GM18511 (cell line): Measurements from ENCODE around the gene OR2AE1.
"Not testable (repeated sequence)": the region's sequence is repeated elsewhere in the genome, so short reads cannot be mapped to it uniquely, and the experiment has no call there.

ENCODE experiments used
- ATAC-seq: cut with Tn5 transposase; IDR thresholded peaks from one replicate; pipeline ENCODE4 v1.9.1; 2021; ENCODE audit warnings: mild to moderate bottlenecking, moderate library complexity; ENCODE audit not compliant: unreplicated experiment

OR2AE1 gene, protein sequence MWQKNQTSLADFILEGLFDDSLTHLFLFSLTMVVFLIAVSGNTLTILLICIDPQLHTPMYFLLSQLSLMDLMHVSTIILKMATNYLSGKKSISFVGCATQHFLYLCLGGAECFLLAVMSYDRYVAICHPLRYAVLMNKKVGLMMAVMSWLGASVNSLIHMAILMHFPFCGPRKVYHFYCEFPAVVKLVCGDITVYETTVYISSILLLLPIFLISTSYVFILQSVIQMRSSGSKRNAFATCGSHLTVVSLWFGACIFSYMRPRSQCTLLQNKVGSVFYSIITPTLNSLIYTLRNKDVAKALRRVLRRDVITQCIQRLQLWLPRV

DNA sequence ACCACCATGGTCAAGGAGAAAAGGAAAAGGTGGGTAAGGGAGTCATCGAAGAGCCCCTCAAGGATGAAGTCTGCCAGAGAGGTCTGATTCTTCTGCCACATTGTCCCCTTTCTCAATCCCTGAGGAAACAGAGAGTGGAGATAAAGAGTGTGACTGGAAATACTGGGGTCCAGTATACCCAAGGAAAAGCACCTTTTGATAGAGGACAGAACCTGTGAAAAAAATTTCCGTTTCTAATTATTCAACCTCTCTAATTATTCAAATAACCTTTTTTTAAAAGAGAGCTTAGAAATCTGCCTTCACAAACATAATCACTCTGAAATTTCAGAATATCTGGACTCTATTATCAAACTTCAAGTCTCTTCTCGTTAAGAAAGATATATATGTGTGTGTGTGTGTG lies at the start of gene OR2AE1:
Gene OR2AE1 (minus strand): TSS at position 101 of the 400 bp plus-strand sequence. CDS start 0 bp downstream, at position 101.
- ATAC-seq, result no peak

DNA sequence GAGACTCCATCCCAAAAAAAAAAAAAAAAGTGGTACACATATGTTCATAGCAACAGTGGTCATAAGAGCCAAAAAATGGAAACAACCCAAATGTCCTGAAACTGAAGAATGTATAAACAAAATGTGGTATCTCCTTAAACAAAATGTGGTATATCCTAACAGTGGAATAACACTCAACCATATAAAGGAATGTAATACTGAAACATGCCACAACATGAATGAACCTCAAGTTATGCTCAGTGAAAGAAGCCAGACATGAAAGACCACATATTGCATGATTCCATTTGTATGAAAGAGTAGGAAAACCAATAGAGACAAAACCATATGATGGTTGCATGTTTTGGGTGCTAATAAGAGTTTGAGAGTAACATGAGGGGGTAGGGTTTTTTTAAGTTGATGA lies 49.5 kb upstream of the OR2AE1 start:
- ATAC-seq, result no peak

DNA sequence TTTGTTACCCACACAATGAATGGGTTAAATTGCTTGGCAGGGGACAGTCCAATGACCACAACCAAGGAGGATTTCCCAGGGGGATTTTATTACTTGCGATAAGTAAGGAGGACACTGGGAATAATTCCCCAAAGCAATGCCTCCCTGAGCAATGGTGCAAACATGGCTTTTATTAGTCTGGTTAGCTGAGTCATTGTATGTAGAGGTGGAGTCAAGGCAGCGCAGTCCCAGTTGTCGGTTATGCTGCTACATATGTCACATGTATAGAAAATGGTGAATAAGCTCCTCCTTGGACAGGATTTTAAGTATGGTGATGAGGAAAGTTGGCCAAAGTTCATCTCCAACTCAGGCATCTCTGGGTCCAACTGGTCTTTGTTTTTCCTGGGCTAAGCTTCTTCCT lies 46.4 kb upstream of the OR2AE1 start:
- ATAC-seq, result no peak

DNA sequence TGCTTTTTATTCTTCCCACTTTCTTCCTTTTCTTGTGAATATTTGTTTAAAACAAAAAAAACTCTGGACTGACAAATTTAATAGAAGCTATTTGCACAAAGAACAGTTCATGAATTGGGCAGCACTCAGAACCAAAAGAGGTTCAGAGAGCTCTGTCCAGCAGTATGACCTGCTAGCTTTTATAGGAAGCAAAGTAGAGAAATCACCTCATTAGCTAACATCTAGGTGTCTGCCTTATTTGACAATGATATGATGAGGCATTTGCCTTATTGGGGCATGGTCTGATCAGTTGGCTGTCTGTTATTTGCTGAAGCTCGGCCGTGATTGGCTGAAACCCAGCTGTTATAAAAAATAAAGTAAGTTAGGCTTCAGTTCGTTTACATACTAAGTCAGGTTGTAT lies 43.3 kb upstream of the OR2AE1 start:
- no peak for ATAC-seq

DNA sequence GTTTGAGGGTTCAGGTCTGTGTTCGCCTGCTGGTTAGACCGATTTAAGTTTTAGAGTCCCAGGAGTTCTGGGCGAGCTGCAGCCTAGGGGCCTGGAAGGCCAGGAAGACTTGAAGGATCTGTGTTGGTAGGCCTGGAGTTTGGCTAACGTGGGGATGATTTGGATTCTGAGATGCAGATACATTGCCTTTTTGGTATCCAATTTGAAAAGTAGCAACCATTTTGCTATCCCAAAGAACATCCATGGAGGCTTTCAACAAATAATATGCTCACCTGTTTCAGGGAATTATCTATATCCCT lies 42.9 kb upstream of the OR2AE1 start:
- ATAC-seq, result no peak

DNA sequence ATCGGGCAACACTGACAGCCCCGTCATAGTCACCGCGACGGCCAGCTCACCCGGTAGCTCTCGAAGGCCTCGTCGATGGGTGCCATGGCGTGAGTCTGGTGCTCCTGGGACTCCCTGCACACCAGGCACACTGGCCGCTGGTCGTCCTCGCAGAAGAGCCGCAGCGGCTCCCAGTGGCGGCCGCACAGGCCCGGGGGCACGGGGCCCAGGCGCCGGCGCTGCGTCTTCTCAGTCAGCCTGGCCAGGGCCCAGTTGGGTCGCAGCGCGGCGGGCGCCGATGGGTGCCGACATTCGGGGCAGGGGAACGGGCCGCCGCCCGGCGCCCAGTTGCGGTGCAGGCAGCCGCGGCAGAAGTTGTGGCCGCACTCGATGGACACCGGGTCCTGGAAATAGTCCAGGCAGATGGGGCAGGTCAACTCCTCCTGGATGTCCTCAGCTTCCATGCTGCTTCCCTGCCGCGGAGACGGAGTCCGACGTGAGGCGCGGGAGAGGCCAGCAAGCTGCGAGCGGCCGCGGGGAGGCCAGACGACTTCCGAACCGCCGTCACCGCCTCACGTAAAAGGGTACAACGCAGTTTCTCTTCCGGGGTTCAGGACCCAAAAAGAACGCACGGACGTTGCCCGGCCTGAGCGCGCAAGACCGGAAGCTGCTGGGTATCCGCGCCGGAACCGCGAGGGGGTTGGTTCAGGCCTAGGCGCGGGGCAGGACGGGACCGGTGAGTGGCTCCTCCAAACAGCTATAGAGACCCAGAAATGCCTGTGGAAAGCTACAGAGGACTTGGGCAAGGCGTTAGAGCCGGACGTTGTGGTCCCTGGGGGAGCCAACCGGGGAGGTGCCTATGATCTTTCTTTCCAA lies 42.4 kb upstream of the OR2AE1 start, which contains the start of gene TRIM4:
Gene TRIM4 (minus strand): TSS at position 572 of the 855 bp plus-strand sequence. CDS start 129 bp downstream, at position 443.
- ATAC-seq, result peak; percentile 98

DNA sequence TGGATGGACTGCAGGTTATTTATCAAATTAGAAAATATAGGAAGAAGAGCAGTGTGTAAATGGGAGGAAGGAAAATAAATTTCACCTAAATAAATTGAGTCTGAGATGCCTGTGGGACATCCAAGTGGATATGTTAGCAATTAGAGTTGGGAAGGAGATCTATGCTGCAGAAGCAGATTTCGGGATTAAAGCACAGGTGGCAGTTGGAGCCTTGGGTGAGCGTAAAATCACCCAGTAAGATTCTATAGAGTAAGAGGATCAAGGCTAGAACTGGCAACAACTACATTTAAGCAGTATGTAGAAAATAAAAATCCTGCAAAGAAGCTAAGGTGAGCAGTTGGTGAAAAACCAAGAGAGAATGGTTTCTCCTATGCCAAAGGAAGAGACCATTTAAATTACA lies 34.1 kb upstream of the OR2AE1 start:
- no peak for ATAC-seq

DNA sequence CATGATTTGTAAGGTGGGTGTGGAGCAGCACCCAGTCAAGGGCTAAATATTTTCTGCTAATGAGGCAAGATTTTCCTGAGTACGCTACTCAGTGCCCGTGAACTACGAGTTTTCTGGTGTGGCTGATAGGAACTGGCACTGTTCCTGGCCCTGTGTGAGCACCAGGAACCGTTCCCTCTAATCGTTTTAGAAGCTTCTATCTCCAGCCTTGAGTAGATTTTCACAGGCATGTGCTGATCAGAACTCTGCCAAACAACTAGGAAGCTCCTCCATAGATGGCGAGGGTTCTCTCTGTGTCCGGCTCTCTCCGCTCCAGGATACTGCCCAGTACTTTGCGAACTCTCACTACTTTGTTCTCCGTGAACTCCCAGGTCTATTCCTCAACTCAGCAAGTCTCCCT lies 24.7 kb upstream of the OR2AE1 start:
- no peak for ATAC-seq

DNA sequence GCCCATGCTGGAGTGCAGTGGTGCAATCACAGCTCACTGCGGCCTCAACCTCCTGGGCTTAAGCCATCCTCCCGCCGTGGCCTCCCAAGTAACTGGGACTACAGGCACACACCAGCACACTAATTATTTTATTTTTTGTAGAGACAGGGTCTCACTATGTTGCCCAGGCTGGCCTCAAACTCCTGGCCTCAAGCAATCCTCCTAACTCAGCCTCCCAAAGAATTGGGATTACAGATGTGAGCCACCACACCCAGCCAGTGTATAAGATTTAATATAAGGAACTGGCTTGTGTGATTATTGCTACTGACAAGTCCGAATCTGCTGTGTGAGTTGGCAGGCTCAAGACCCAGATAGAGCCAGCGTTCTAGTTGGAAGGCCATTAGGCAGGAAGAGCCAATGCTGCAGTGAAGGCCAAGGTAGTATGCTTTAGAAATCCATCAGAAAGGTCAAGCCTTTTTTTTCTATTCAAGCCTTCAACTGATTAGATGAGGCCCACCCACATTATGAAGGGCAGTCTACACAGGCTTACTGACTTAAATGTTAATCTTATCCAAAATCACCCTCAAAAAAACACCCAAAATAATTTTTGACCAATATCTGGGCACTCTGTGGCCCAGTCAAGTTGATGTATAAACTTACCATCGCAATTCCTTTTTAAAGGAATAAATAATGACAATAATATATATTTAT lies 23.1 kb upstream of the OR2AE1 start:
- ATAC-seq, result no peak

DNA sequence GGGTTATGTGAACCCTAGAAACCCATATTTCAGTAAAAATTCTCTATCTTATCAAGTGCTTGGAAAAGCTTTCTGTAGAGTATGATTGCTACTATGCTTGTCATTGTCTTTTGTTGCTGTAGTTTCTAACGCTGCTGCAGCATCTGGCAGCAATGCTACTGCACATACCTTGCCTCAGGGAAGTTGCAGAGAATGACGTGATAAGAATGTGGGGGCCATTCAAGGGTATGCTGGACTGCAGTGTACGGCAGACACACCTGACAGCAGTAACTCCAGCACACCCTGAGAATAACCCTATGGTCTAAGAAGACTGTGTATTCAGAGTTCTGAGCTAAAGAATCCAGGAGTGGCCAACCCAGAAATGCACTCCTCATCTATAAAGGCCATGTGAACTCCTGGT lies 22.0 kb upstream of the OR2AE1 start:
- ATAC-seq, result no peak

DNA sequence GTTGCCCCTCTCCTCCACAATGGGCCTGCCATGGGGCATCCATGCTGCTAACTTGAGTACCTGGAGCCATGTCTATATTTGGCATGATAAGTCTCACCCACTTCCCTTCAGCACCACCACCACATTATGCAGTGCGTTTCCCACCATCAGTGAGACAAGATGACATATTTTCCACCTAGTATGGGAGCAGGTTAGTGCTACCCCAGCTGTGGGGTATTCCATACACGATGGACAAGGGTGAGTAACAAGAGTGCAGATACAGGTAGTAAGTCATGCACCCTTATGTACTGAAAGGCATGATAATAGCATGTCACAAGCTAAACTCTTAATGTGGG lies 21.2 kb upstream of the OR2AE1 start:
- no peak for ATAC-seq

DNA sequence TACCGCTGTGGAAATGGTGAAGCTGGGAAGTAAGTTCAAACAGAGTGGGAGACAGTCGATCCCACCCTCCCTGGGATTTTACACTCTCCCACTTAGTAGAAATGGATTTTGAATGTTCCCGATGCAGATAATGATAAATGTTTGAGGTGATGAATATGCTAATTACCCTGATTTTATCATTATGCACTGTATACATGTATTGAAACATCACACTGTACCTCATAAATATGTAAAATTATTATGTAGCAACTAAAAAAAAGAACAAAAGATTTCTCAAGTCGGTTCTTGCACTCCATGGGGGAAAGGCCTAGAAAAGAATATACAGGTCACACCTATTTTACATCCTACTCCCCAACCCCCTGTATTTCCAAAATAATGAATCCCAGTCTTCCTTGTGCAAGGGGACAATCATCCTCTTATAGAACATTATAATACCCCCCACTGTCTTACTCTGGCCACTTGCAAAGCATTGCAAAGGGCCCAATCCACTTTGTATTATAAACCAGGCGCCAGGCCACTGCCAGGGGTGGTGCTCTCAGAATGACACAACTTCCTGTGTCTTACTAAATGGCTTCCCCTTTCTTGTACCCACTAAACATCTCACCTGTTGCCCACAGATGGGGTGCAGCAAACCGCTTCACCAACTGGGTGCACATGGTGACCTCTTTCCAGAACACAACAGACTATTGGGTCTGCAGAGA lies 20.6 kb upstream of the OR2AE1 start:
- ATAC-seq, result no peak

DNA sequence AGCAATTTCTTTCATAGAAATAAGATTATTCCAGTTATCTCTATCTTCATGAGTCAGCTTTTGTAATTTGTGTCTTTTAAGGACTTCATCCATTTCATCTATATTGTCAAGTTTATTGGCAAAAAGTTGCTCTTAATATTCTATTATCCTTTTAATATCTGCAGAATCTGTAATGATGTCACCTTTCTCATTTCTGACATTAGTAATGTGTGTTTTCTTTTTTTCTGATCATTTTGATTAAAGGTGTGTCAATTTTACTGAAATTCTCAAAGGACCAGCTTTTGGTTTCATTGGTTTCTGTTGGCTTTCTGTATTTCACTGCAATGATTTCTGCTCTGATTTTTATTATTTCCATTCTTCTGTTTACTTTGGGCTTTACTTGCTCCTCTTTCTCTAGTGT lies 17.9 kb upstream of the OR2AE1 start:
- no peak for ATAC-seq

DNA sequence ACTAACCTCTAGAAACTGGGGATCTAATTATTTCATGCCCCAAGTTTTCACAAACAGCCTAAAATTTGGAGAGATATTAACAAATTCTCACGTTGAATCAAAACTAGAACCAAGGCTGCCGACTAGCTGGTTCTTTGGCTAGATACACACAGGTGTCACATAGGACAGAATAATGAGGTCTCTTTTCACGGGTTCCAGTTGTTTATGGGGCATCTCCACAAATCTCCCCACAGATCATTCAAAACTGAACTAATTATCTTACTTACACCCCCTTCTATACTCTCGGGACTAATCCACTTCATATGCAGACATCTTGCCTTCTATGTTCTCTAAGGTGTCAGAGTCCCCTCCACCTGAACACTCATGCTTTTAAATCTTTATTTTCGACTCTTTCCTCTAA lies 16.4 kb upstream of the OR2AE1 start:
- no peak for ATAC-seq

DNA sequence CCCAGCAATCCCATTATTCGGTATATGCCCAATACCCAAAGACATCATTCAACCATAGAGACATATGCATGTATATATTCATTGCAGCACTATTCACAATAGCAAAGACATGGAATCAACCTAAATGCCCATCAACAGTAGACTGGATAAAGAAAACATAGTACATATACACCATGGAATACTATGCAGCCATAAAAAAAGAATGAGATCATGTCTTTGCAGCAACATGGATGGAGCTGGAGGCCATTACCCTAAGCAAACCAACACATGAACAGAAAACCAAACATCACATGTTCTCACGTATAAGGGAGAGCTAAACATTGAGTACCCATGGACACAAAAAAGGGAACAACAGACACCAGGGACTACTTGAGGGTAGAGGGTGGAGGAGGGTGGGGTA lies 13.5 kb upstream of the OR2AE1 start:
- not testable (repeated sequence) for ATAC-seq

DNA sequence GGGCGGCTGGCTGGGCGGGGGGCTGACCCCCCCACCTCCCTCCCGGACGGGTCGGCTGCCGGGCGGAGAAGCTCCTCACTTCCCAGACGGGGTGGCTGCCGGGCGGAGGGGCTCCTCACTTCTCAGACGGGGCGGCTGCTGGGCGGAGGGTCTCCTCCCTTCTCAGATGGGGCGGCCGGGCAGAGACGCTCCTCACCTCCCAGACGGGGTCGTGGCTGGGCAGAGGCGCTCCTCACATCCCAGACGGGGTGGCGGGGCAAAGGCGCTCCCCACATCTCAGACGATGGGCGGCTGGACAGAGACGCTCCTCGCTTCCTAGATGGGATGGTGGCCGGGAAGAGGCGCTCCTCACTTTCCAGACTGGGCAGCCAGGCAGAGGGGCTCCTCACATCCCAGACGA lies 11.5 kb upstream of the OR2AE1 start:
- not testable (repeated sequence) for ATAC-seq

DNA sequence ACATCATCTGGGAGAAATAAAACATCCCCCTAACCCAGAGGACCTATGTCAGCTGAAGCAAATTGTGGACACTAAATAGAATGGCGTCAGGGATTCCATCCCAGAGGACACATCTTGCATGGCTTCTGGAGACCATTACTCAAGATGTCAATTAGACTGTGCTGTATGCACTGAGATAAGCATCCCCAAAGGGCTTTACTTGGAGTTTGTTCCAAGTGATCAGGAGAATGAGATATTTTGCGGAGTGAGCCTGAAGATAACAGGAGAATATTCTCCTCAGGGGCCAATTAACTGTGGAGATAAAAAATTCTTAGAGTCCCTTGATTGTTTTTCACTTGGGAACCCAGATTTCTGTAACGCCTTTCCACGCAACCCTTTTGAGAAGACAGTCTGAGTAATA lies 4.5 kb upstream of the OR2AE1 start:
- ATAC-seq, result no peak

DNA sequence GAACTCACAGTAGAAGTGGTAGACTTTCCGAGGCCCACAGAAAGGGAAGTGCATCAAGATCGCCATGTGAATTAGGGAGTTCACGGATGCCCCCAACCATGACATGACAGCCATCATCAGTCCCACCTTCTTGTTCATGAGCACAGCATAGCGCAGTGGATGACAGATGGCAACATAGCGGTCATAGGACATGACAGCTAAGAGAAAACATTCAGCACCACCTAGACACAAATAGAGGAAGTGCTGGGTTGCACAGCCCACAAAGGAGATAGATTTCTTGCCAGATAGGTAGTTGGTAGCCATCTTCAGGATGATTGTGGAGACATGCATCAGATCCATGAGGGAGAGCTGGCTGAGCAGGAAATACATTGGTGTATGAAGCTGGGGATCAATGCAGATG lies 342 bp downstream of the OR2AE1 start:
- ATAC-seq, result no peak

DNA sequence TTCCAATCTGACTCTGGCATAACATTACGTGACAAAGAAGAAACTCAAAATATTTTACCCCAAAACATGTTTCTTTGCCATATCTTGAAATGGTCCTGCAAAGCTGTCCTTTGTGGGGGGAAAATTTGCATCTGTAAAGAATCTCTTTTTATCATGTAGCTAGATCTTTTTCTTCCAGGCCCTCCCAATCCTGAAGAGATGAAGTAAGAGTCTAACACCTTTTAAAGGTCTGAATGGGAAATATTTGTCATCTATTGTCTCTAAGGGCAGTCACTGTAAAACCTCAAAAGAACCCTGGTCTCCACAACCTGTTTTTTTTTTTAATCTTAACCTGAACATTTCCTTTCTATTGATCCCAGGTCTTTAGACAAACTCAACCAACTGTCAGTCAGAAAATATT lies 8.6 kb downstream of the OR2AE1 start:
- ATAC-seq, result no peak

DNA sequence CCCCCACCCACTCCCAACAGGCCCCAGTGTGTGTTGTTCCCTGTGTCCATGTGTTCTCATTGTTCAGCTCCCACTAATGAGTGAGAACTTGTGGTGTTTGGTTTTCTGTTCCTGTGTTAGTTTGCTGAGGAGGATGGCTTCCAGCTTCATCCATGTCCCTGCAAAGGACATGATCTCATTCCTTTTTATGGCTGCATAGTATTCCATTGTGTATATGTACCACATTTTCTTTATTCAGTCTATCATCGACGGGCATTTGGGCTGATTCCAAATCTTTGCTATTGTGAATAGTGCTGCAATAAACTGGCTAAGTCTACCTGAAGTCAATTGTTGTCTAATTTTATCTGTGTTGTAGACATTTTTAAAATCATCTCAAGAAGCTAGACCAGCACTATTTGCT lies 9.4 kb downstream of the OR2AE1 start:
- not testable (repeated sequence) for ATAC-seq

DNA sequence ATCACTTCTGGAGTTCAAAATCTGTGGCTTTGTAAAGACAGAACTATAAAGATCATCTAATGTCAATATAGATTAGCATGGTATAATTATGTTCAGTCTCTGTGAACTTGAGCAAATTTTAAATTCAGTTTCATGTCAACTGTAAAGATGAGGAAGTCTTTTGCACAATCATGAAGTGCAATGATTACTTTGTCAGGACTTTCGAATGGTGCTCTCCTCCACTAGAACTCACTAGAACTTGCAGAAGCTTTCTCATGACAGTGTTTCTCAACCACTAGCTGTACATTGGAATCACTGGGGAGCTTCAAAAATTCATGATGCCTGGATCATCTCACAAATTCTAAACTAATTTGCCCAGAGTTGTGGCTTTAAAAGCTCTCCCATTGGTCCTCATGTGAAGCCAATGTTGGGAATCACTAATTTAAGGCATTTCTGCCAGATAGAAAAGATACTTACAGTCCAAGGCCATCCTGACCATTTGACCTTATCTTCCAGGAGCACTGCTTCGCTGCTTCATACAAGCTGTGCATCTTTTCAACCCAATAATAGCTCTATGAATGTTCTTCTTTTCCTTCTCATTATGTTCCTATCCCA lies 12.9 kb downstream of the OR2AE1 start:
- ATAC-seq, result no peak
